Peyer's patch (tissue), 4 donors: Measurements from ENCODE around the gene ZBTB20.

Source experiments
- POLR2A ChIP-seq, 2 donors: fragments of 450-650 bp; IDR thresholded peaks; one replicate each; pipeline ENCODE4 v1.5.1; 2017; ENCODE audit warnings: antibody characterized with exemption in 2 of 2, mild to moderate bottlenecking in 2 of 2, moderate library complexity in 2 of 2
- TF ChIP-seq, protein P1 (sequence below), 6 experiments: fragments of 450-650 bp in 4 of 6; fragments of 200-600 bp in 2 of 6; sonication (generic) in 1 of 6; IDR thresholded peaks; one replicate each; pipeline ENCODE4 v1.5.1; 2017 to 2019; ENCODE audit warnings: antibody characterized with exemption in 6 of 6, mild to moderate bottlenecking in 3 of 6, moderate library complexity in 1 of 6

DNA sequence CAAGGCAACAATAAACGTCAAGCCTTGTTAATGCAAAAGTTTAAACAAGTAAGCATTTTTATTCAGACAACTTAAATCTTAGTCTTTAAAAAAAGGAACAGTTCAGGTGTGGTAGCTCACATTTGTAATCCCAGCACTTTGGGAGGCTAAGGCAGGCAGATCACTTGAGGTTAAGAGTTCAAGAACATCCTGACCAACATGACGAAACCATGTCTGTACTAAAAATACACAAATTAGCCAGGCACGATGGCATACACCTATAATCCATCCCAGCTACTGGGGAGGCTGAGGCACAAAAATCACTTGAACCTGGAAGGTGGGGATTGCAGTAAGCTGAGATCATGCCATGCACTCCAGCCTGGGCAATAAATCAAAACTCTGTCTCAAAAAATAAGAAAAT is 19.9 kb downstream of the ZBTB20 start:
- TF ChIP-seq, protein P1, sequence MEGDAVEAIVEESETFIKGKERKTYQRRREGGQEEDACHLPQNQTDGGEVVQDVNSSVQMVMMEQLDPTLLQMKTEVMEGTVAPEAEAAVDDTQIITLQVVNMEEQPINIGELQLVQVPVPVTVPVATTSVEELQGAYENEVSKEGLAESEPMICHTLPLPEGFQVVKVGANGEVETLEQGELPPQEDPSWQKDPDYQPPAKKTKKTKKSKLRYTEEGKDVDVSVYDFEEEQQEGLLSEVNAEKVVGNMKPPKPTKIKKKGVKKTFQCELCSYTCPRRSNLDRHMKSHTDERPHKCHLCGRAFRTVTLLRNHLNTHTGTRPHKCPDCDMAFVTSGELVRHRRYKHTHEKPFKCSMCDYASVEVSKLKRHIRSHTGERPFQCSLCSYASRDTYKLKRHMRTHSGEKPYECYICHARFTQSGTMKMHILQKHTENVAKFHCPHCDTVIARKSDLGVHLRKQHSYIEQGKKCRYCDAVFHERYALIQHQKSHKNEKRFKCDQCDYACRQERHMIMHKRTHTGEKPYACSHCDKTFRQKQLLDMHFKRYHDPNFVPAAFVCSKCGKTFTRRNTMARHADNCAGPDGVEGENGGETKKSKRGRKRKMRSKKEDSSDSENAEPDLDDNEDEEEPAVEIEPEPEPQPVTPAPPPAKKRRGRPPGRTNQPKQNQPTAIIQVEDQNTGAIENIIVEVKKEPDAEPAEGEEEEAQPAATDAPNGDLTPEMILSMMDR (IDR thresholded peaks at IDR 0.05): no peak
- no peak for TF ChIP-seq POLR2A (IDR thresholded peaks at IDR 0.05)
